ENCODE results near the gene PEX5.
"Not testable (repeated sequence)": the region's sequence is repeated elsewhere in the genome, so short reads cannot be mapped to it uniquely, and the experiment has no call there.

Gene PEX5

DNA sequence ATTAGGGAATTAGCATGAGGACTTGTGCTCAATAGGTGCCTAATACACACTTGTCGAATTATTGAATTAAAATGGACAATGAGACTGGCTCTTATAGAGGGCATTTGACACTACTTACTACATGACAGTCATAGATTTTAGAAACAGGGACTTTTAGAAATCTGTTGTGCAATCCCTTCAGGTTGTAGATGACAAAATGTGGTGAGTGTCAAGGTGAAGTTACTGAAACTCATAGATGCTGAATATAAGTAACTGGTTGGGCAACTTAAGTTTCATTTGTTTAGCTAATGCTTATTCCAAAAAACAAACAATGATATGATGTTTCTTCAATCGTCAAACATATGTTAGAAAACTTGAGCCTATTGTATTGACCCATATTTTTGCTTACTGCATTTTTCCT, 12.9 kb upstream of the PEX5 start:
- H3K4me3 ChIP-seq (replicated peaks; ENCODE audit: low read depth, low read length) = no peak overlapping the region
- TF ChIP-seq, protein P1, sequence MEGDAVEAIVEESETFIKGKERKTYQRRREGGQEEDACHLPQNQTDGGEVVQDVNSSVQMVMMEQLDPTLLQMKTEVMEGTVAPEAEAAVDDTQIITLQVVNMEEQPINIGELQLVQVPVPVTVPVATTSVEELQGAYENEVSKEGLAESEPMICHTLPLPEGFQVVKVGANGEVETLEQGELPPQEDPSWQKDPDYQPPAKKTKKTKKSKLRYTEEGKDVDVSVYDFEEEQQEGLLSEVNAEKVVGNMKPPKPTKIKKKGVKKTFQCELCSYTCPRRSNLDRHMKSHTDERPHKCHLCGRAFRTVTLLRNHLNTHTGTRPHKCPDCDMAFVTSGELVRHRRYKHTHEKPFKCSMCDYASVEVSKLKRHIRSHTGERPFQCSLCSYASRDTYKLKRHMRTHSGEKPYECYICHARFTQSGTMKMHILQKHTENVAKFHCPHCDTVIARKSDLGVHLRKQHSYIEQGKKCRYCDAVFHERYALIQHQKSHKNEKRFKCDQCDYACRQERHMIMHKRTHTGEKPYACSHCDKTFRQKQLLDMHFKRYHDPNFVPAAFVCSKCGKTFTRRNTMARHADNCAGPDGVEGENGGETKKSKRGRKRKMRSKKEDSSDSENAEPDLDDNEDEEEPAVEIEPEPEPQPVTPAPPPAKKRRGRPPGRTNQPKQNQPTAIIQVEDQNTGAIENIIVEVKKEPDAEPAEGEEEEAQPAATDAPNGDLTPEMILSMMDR (IDR thresholded peaks at IDR 0.05; ENCODE audit: low read depth, low read length, missing control alignments) = no peak
- no peak for DNase-seq (ENCODE audit: extremely low read depth, low read depth)

DNA sequence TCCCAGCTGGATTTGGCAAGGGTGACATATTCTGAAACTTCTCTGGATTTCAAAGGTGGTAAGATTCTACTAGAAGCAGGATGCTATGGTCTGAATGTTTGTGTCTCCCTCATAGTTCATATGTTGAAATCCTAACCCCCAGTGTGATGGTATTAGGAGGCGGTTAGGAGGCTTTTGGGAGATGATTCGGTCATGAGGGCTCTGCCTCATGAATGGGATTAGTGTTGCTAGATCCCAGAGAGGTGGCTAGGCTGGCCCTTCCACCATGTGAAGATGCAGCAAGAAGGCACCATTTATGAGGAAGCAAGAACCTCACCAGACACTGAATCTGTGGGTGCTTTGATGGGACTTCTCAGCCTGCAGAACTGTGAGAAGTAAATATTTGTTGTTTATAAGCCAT, 11.0 kb upstream of the PEX5 start:
- TF ChIP-seq, protein P1 (IDR thresholded peaks at IDR 0.05; ENCODE audit: low read depth, low read length, missing control alignments) = no peak
- DNase-seq (ENCODE audit: extremely low read depth, low read depth) = no peak
- no peak overlapping the region for H3K4me3 ChIP-seq (replicated peaks; ENCODE audit: low read depth, low read length)

DNA sequence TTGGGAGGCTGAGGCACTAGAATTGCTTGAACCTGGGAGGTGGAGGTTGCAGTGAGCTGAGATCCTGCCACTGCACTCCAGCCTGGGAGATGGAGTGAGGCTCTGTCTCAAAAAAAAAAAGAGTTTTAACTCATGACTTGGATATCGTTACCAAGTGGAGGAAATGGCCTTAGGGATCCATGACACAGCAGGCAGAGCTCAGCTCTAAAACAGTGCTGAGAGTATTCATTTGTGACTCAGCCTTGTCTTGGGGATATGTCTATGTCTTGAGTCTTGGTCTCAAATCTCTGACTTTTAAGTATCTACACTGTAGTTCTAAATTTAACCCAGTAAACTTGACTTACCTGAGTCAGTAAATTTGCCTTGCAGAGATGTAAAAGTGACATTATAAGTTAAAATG, 8.8 kb upstream of the PEX5 start:
- no peak overlapping the region for H3K4me3 ChIP-seq (replicated peaks; ENCODE audit: low read depth, low read length)
- TF ChIP-seq, protein P1 (IDR thresholded peaks at IDR 0.05; ENCODE audit: low read depth, low read length, missing control alignments) = no peak
- DNase-seq (ENCODE audit: extremely low read depth, low read depth) = no peak

DNA sequence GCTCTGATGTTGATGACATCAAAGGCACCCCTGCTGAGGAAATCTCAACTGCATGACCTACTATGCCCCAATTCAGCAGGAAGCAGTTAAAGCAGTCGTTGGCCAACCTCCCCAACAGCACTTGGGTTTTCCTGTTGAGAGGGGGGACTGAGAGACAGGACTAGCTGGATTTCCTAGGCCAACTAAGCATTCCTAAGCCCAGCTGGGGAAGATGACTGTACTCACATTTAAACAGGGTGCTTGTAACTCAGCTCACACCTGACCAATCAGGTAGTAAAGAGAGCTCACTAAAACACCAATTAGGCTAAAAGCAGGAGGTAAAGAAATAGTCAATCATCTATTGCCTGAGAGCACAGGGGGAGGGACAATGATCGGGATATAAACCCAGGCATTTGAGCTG, 3.4 kb upstream of the PEX5 start:
- not testable (repeated sequence) for DNase-seq (ENCODE audit: extremely low read depth, low read depth)

DNA sequence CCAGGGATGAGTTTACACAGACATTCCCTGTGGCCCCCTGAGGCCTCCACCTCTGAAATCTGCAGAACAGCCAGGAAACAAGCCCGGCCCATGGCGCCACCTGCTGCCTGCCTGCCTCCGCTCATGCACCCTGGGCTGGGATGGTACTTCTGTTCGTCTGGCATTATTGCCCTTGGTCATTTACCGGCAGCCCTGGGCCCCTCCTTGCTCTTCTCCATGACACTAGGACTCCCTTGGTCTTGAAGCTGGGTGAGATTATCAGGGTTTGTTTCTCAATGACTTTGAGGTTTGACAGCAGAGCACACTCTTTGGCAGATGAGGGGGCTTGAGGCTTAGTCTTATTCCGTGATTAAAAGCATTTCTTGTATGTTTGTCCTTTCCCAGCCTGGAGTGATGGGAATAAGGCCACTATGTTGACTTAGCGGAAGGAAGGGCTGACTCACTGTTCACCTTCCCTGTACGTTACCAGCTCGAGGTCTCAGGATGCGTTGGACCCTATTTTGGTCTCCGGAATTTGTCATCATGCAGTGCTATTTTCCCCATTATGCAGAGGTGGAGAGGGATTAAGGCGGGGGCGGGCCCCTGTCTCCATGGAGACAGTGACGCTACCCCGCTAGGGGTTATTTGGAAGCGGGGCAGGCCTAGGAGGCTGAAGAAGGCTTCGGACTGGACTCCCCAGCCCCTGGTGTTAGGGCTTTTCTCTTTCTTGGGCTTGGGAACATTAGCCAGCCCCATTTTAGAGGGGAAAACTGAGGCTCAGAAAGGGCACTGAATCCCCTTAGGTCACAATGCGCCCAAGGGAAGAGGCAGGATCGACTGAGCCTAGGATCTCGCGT, 706 bp upstream of the PEX5 start:
- peak; percentile 30 for DNase-seq (ENCODE audit: extremely low read depth, low read depth)
- TF ChIP-seq, protein P1 (IDR thresholded peaks at IDR 0.05; ENCODE audit: low read depth, low read length, missing control alignments) = peak; percentile 78
- H3K4me3 ChIP-seq (replicated peaks; ENCODE audit: low read depth, low read length) = peak overlapping the region; percentile 74

More for the DNA sequence above, 3.4 kb upstream of the PEX5 start:
- not testable (repeated sequence) for H3K4me3 ChIP-seq (replicated peaks; ENCODE audit: low read depth, low read length)

DNA sequence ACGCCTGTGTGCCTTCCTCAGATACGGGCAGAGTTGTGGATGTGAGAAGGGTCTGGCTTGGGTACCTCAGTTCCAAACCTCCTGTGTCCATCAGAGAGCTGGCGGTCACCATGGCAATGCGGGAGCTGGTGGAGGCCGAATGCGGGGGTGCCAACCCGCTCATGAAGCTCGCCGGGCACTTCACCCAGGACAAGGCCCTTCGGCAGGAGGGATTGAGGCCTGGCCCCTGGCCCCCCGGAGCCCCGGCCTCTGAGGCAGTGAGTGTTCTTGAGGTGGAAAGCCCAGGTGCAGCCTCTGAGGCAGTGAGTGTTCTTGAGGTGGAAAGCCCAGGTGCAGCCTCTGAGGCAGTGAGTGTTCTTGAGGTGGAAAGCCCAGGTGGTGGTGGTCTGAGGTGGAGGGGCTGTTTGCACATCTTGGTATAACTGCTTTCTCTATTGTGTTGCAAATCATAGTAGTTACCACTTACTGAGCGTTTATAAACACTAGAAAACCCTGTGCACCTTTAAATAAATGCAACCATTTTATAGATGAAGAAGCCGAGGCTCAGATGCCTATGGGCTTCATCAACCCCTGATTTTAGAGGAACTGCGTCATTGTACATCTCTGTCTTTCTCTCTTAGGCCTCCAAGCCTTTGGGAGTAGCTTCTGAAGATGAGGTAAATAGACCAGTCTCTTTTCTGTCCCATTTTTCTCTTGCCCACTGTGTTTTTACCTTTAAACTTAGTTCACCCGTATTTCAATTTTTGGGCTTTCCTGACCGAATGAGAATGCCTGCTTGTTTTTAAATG, 976 bp downstream of the PEX5 start:
- peak overlapping the region; percentile 74 for H3K4me3 ChIP-seq (replicated peaks; ENCODE audit: low read depth, low read length)
- DNase-seq (ENCODE audit: extremely low read depth, low read depth) = no peak
- TF ChIP-seq, protein P1 (IDR thresholded peaks at IDR 0.05; ENCODE audit: low read depth, low read length, missing control alignments) = no peak

DNA sequence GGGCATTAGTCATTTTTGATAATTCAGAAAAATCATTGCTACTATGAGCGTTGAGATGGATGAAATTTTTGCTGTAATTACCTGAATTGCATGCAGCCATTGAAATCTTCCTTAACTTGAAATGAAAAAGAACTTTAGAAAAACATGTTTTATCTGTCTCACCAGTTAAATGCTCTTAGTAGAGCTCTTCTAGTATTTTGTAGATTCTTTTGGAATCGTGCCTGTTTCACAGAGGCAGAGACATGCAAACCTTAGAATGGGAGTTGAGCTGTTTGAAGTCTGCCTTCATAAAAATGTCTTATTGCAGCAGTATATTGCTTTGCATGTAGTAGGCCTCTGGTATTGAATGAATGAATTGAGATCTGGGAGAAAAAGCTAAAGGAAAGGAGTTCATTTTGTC, 4.2 kb downstream of the PEX5 start:
- DNase-seq (ENCODE audit: extremely low read depth, low read depth) = no peak
- H3K4me3 ChIP-seq (replicated peaks; ENCODE audit: low read depth, low read length) = no peak overlapping the region
- TF ChIP-seq, protein P1 (IDR thresholded peaks at IDR 0.05; ENCODE audit: low read depth, low read length, missing control alignments) = no peak

All from HFF-Myc (cell line).